Measurements from ENCODE around the gene MCC.

Gene MCC

DNA sequence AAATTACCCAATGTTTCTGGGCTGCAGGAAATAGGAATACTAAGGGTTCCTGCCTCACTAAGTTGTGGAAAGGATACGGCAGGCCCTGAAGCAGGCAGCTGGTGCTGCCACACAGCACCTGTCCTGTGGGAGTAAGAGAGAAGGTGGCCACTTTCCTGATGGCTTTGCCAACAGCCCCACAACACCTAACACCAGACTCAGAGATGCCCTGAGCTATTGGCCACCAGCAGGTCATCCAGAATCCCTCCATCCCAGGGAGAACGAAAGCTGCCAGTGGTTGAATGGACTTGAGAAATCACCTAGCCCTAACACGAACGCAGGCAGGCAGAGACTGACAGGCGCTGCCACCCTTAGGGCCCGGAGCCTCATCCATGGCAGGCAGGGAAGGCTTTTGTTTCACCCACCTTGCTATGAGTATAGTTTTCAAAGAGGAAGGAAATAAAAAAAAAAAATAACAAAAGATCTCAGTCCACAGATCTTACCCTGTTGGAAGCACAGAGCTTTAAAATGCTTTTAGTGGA is 429.5 kb downstream of the MCC start:
- DNase-seq (ENCODE audit: low read depth): no peak
- H3K4me3 ChIP-seq (ENCODE audit: control insufficient read depth, low read depth, low read length): no peak overlapping the region
- TF ChIP-seq, protein P1, sequence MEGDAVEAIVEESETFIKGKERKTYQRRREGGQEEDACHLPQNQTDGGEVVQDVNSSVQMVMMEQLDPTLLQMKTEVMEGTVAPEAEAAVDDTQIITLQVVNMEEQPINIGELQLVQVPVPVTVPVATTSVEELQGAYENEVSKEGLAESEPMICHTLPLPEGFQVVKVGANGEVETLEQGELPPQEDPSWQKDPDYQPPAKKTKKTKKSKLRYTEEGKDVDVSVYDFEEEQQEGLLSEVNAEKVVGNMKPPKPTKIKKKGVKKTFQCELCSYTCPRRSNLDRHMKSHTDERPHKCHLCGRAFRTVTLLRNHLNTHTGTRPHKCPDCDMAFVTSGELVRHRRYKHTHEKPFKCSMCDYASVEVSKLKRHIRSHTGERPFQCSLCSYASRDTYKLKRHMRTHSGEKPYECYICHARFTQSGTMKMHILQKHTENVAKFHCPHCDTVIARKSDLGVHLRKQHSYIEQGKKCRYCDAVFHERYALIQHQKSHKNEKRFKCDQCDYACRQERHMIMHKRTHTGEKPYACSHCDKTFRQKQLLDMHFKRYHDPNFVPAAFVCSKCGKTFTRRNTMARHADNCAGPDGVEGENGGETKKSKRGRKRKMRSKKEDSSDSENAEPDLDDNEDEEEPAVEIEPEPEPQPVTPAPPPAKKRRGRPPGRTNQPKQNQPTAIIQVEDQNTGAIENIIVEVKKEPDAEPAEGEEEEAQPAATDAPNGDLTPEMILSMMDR (conservative IDR thresholded peaks at IDR 0.05; ENCODE audit: control insufficient read depth, insufficient read depth, low read depth, low read length): no peak

DNA sequence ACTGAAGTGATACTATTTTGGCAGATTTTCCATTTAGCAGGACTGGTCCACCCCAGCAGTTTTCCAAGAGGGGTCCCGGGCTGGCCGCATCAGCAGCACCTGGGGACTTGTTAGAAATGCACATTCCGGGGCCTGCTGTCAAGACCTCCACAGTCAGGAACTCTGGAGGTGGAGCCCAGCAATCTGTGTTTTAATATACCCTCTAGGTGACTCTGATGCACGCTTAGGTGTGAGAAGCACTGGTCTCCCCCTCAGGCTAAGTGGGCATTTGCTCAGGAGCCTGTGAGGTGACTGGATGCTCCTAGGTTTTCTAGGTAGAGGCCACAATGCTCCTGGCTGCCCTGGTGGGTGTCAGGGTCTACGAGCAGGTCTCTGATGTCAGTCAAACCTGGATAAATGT is 430.0 kb downstream of the MCC start:
- TF ChIP-seq, protein P1 (conservative IDR thresholded peaks at IDR 0.05; ENCODE audit: control insufficient read depth, insufficient read depth, low read depth, low read length): no peak
- no peak for DNase-seq (ENCODE audit: low read depth)
- no peak overlapping the region for H3K4me3 ChIP-seq (ENCODE audit: control insufficient read depth, low read depth, low read length)

DNA sequence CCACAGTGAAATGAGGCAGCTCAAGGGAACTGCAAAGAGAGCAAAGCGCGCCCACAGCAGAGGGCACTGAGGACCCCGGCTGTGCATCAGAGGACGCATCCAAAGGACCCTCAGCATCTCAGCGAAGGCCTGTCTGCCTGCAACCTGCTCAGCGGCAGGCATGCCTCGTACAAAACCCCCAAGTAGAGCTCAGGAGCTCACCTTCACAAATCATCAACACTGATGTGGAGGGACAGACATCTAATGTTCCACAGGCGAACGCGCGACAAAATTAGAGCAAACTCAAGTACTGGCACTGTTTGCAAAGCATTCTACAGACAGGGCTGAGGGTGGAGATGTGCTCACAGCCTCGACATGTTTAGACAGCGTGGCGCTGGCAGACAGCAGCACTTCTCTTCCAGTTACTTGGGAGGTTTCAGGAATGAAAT is 430.7 kb downstream of the MCC start:
- TF ChIP-seq, protein P1 (conservative IDR thresholded peaks at IDR 0.05; ENCODE audit: control insufficient read depth, insufficient read depth, low read depth, low read length): no peak
- no peak for DNase-seq (ENCODE audit: low read depth)
- H3K4me3 ChIP-seq (ENCODE audit: control insufficient read depth, low read depth, low read length): no peak overlapping the region

DNA sequence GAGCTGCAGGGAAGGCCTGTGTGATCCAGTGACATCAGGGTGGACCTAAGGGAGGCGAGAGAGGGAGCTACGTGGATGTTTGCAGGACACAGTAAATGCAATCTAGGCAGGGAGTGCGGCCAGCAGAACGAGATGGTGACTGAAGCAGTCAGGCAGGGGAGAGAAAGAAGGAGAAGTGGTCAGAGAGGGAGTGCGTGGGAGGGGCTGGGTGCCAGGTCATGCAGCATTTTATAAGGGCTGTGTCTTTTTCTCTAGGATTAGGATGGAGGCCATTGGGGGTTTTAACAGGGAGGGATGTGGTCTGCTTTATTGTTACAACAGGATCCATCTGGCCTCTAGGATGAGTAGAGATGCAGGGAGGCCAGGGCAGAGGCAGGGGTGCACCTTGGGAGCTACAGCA is 431.3 kb downstream of the MCC start:
- TF ChIP-seq, protein P1 (conservative IDR thresholded peaks at IDR 0.05; ENCODE audit: control insufficient read depth, insufficient read depth, low read depth, low read length): no peak
- H3K4me3 ChIP-seq (ENCODE audit: control insufficient read depth, low read depth, low read length): no peak overlapping the region
- no peak for DNase-seq (ENCODE audit: low read depth)

DNA sequence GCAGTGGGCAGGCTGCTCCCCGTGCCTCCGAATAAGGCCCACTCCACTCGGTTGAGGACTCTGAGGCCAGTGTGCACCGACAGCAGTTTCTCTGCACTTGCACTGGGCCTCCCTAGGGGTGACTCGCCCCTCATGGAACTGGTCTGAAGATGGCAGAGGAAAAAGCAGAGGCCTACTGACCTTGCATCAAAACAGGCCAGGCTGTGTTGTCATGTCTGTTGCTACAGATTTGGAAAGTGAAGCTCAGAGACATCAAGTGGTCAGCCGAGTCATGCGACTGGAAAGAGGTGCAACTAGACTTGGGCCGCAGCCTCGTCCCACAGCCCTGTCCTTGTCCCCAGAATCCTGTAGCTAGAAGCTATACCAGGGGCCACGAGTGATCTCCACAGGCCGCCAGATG is 433.4 kb downstream of the MCC start:
- H3K4me3 ChIP-seq (ENCODE audit: control insufficient read depth, low read depth, low read length): no peak overlapping the region
- TF ChIP-seq, protein P1 (conservative IDR thresholded peaks at IDR 0.05; ENCODE audit: control insufficient read depth, insufficient read depth, low read depth, low read length): no peak
- DNase-seq (ENCODE audit: low read depth): no peak

DNA sequence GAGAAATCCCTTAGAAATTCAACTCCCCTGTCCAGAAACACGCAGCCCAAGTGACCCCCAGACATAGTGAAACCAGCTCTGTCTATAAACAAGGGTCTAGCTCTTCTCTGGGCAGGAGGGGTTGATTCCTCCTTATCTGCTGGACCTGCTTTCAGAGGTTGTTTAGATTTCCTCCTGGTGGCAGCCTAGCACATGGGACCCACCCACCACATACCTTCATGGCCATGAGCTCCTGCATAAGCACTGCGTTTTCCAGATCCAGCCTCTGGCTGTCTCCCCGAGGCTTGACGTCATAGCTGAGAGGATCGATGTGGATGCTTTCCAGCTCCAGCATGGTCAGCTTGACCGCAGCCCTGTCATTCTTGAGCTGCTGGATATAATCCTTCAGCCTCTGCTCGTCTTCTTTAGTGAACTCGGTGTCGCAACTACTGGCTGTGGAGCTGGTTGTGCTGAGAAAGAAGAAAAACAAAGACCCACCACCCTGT is 434.7 kb downstream of the MCC start:
- TF ChIP-seq, protein P1 (conservative IDR thresholded peaks at IDR 0.05; ENCODE audit: control insufficient read depth, insufficient read depth, low read depth, low read length): peak; percentile 3

More for the DNA sequence above, 434.7 kb downstream of the MCC start:
- peak; percentile 98 for DNase-seq (ENCODE audit: low read depth)
- H3K4me3 ChIP-seq (ENCODE audit: control insufficient read depth, low read depth, low read length): no peak overlapping the region
